ENCODE measurements around the gene LRMDA. TPM values are rescaled to one million over a fixed set of nuclear protein-coding genes. Genes with fewer than 3 reads are reported as not detected.

The LRMDA gene
- polyA plus RNA-seq, 1 donor (not counting 4 experiments of a cell fraction or from before 2014, with no cell fraction given): not detected

DNA sequence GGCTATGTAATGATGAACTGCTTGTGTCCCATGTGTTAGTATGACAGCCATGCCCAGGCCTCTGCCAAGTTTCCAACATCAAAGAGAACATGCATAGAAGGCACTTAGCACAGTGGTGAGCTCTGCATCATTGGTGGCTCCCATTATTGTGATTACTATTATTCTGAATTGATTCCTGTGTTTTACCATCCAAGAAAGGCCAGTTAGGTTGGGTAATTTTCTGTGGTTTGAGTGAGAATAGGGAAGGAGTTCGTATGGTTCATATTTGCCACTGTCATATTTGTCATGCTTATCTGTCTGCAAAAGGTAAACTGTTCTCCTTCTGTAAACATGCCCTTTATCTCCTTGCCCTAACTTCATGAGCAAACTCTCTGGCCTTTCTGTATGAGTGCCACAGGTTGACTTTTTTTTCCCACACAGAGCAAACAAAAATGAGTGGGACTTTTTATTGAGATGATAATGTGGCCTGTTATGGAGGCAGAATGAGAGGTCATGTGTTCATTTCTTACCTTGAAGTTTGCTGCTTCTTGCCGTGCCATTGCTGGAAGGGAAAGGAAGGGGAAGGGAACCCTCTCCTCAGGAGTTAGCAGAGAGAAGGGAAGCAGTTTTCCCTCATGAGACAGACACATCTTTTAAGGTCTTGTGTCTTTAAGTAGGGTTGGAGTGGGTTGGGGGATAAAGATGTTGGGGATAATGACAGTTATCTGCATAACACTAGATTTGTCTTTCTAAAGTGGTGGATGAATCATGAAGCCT lies 301.9 kb downstream of the LRMDA start:
- no peaks in the 10 kb centered on the region for H4K20me1 ChIP-seq (ENCODE audit: control insufficient read depth, extremely low read depth, insufficient read depth, low read length)
- H3K27me3 ChIP-seq (ENCODE audit: control insufficient read depth, extremely low read depth, insufficient read depth, low read length): no peaks in the 10 kb centered on the region
- no peaks in the 10 kb centered on the region for H3K4me1 ChIP-seq (ENCODE audit: control insufficient read depth, extremely low read depth, insufficient read depth, low read length)
- no peak overlapping the region for H3K9ac ChIP-seq (ENCODE audit: control insufficient read depth, extremely low read depth, insufficient read depth, low read length)
- H3K4me2 ChIP-seq (ENCODE audit: control insufficient read depth, extremely low read depth, insufficient read depth, low read depth, low read length): no peak overlapping the region
- no peaks in the 10 kb centered on the region for H3K36me3 ChIP-seq (ENCODE audit: control insufficient read depth in 2 of 2, extremely low read depth in 1 of 2, insufficient read depth in 2 of 2, low read length in 2 of 2)
- H3K27ac ChIP-seq (ENCODE audit: control insufficient read depth, insufficient read depth, low read length): no peak overlapping the region
- dilution Hi-C loops (cut with MboI; ENCODE audit: extremely low pct_ligation_motif_present, low sequenced_read_pairs): no loop called here
- DNase-seq (ENCODE audit: low read depth, low spot score): no peak
- H3K9me3 ChIP-seq (ENCODE audit: control insufficient read depth, low read depth, low read length): no peaks in the 10 kb centered on the region
- no peak overlapping the region for H2AFZ ChIP-seq (ENCODE audit: control insufficient read depth, low read length)
- TF ChIP-seq, protein P1, sequence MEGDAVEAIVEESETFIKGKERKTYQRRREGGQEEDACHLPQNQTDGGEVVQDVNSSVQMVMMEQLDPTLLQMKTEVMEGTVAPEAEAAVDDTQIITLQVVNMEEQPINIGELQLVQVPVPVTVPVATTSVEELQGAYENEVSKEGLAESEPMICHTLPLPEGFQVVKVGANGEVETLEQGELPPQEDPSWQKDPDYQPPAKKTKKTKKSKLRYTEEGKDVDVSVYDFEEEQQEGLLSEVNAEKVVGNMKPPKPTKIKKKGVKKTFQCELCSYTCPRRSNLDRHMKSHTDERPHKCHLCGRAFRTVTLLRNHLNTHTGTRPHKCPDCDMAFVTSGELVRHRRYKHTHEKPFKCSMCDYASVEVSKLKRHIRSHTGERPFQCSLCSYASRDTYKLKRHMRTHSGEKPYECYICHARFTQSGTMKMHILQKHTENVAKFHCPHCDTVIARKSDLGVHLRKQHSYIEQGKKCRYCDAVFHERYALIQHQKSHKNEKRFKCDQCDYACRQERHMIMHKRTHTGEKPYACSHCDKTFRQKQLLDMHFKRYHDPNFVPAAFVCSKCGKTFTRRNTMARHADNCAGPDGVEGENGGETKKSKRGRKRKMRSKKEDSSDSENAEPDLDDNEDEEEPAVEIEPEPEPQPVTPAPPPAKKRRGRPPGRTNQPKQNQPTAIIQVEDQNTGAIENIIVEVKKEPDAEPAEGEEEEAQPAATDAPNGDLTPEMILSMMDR (optimal IDR thresholded peaks at IDR 0.05 in 1 of 3, IDR thresholded peaks at IDR 0.05 in 1 of 3, conservative IDR thresholded peaks at IDR 0.05 in 1 of 3; ENCODE audit: extremely low read depth in 1 of 3, insufficient read depth in 2 of 3, low read length in 3 of 3): no peak
- TF ChIP-seq EZH2 (IDR thresholded peaks at IDR 0.05; ENCODE audit: low read length): no peak
- no peak overlapping the region for H3K4me3 ChIP-seq (ENCODE audit: control insufficient read depth in 2 of 3, extremely low read depth in 1 of 3, insufficient read depth in 2 of 3, low read depth in 1 of 3, low read length in 3 of 3)
- H3K79me2 ChIP-seq (ENCODE audit: control insufficient read depth, insufficient read depth, low read length): no peaks in the 10 kb centered on the region
- FAIRE-seq: no peak
- H3K9me1 ChIP-seq (ENCODE audit: control insufficient read depth, extremely low read depth, insufficient read depth, low read length): no peaks in the 10 kb centered on the region

DNA sequence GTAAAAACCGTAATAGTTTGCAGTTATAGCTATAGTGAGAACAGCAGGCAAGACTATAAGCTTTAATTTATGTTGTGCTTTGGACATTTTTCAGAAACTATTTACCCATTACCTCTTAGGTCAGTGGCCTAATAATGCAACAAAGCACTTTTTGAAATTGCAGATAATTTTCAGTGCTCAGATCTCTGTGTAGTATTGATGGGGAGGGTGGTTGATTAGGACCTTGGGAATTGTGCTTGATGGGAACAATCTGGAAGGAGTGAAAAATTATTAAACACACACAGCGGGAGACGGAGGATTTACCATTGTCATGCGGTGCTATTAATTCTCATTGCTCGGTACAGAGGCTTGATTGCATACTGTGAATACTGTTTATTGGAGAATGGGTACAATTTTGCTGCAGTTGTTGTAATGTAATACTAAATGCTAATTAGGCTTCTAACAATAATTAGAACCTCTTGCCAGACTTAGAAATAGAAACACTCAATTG lies 304.8 kb downstream of the LRMDA start:
- Histone ChIP-seq H3K4me1 (ENCODE audit: control insufficient read depth, extremely low read depth, insufficient read depth, low read length) (no peaks in the 10 kb centered on the region), H4K20me1 (ENCODE audit: control insufficient read depth, extremely low read depth, insufficient read depth, low read length) (no peaks in the 10 kb centered on the region), H3K36me3 (ENCODE audit: control insufficient read depth in 2 of 2, extremely low read depth in 1 of 2, insufficient read depth in 2 of 2, low read length in 2 of 2) (no peaks in the 10 kb centered on the region), H3K9me1 (ENCODE audit: control insufficient read depth, extremely low read depth, insufficient read depth, low read length) (no peaks in the 10 kb centered on the region), H3K4me3 (ENCODE audit: control insufficient read depth in 2 of 3, extremely low read depth in 1 of 3, insufficient read depth in 2 of 3, low read depth in 1 of 3, low read length in 3 of 3) (no peak overlapping the region), H3K27me3 (ENCODE audit: control insufficient read depth, extremely low read depth, insufficient read depth, low read length) (no peaks in the 10 kb centered on the region), H2AFZ (ENCODE audit: control insufficient read depth, low read length) (no peak overlapping the region), H3K4me2 (ENCODE audit: control insufficient read depth, extremely low read depth, insufficient read depth, low read depth, low read length) (no peak overlapping the region), H3K27ac (ENCODE audit: control insufficient read depth, insufficient read depth, low read length) (no peak overlapping the region), H3K9ac (ENCODE audit: control insufficient read depth, extremely low read depth, insufficient read depth, low read length) (no peak overlapping the region), H3K79me2 (ENCODE audit: control insufficient read depth, insufficient read depth, low read length) (no peaks in the 10 kb centered on the region), H3K9me3 (ENCODE audit: control insufficient read depth, low read depth, low read length) (no peaks in the 10 kb centered on the region)
- TF ChIP-seq, protein P1 (optimal IDR thresholded peaks at IDR 0.05 in 1 of 3, IDR thresholded peaks at IDR 0.05 in 1 of 3, conservative IDR thresholded peaks at IDR 0.05 in 1 of 3; ENCODE audit: extremely low read depth in 1 of 3, insufficient read depth in 2 of 3, low read length in 3 of 3): no peak
- TF ChIP-seq EZH2 (IDR thresholded peaks at IDR 0.05; ENCODE audit: low read length): no peak
- DNase-seq (ENCODE audit: low read depth, low spot score) (no peak), FAIRE-seq (no peak)
- dilution Hi-C loops (cut with MboI; ENCODE audit: extremely low pct_ligation_motif_present, low sequenced_read_pairs): no loop called here

All from keratinocyte (primary cell).